HCT116 (cell line): ENCODE measurements around the gene GJA3. TPM values are rescaled to one million over a fixed set of nuclear protein-coding genes. Genes with fewer than 3 reads are reported as not detected.

ENCODE experiments used
- ATAC-seq: fragments of 200-7000 bp; cut with Tn5 transposase; 2 replicates; pipeline ENCODE4 v1.9.1; 2020; ENCODE audit warnings: mild to moderate bottlenecking, moderate library complexity
- BruUV-seq: library from RNA; stranded (reverse); fragments of 400-500 nt; replicated peaks from 2 replicates; lab custom pipeline; 2021; lab: Mats Ljungman, UMichigan
- CTCF ChIA-PET: fragments of 300-600 bp; sonication (Branson Sonifier 250); formaldehyde crosslinking; loops from one replicate; lab custom pipeline; 2021; ENCODE audit warnings: antibody characterized with exemption; lab: Charles Lee
- POLR2A ChIA-PET: fragments of 300-600, 350-600 bp; sonication (Branson Sonifier 250); formaldehyde crosslinking; loops from one replicate; lab custom pipeline; 2021; ENCODE audit warnings: antibody characterized with exemption; lab: Charles Lee
- RAD21 ChIA-PET, 2 experiments: fragments of 300-600 bp; sonication (Branson Sonifier 250); formaldehyde crosslinking; loops; one replicate each; lab custom pipeline; 2023; ENCODE audit warnings: low total read pairs in 2 of 2; ENCODE audit not compliant: uncharacterized antibody in 2 of 2, unreplicated experiment in 2 of 2, low non-redundant PET in 1 of 2; lab: Charles Lee
- DNase-seq: peaks from one replicate; pipeline ENCODE4 v3.0.0-alpha.2; 2010; ENCODE audit warnings: low read depth, low spot score
- H2AFZ ChIP-seq: fragments of 200-600 bp; shearing (Covaris generic), sonication (generic); 2 replicates; pipeline ENCODE4 v1.6.1; 2017; ENCODE audit warnings: low read depth, mixed run types, mixed read lengths, antibody characterized with exemption, low read length; ENCODE audit not compliant: poor library complexity, severe bottlenecking
- H3K27ac ChIP-seq: 2 replicates; pipeline ENCODE4 v1.5.1; 2012; ENCODE audit warnings: low read depth, low read length
- H3K27me3 ChIP-seq: fragments of 200-600 bp; sonication (generic); 2 replicates; pipeline ENCODE4 v1.6.1; 2016; ENCODE audit warnings: mixed run types, low read length, mixed read lengths; ENCODE audit not compliant: insufficient read depth
- H3K36me3 ChIP-seq, 2 experiments: fragments of 200-500 bp in 1 of 2; fragments of 200-600 bp in 1 of 2; sonication (Bioruptor generic) in 1 of 2; sonication (generic) in 1 of 2; 2 replicates each; pipeline versions ENCODE4 v1.5.1 to v1.6.1; 2014 to 2016; ENCODE audit warnings: low read length in 2 of 2, inconsistent platforms in 1 of 2, mixed read lengths in 1 of 2, mixed run types in 1 of 2; ENCODE audit not compliant: insufficient read depth in 2 of 2, control insufficient read depth in 1 of 2
- H3K4me1 ChIP-seq, 2 experiments: fragments of 200-600 bp in 1 of 2; sonication (generic) in 1 of 2; 2 replicates each; pipeline versions ENCODE4 v1.5.1 to v1.6.1; 2012 to 2017; ENCODE audit warnings: low read length in 2 of 2, inconsistent platforms in 1 of 2, mild to moderate bottlenecking in 1 of 2, mixed read lengths in 1 of 2, mixed run types in 1 of 2, moderate library complexity in 1 of 2; ENCODE audit not compliant: insufficient read depth in 2 of 2, control insufficient read depth in 1 of 2
- H3K4me2 ChIP-seq: fragments of 200-600 bp; sonication (generic); 2 replicates; pipeline ENCODE4 v1.6.1; 2017; ENCODE audit warnings: mixed run types, low read length, mixed read lengths
- H3K4me3 ChIP-seq, 2 experiments: fragments of 200-600 bp in 1 of 2; sonication (generic) in 1 of 2; replicated peaks in 1 of 2; 2 replicates each; pipeline ENCODE4 v1.5.1; 2011 to 2016; ENCODE audit warnings: low read length in 2 of 2, control low read depth in 1 of 2, low read depth in 1 of 2, mild to moderate bottlenecking in 1 of 2, mixed read lengths in 1 of 2, mixed run types in 1 of 2
- H3K79me2 ChIP-seq: fragments of 200-600 bp; sonication (generic); 2 replicates; pipeline ENCODE4 v1.6.1; 2017; ENCODE audit warnings: mild to moderate bottlenecking, mixed run types, low read length, moderate library complexity, mixed read lengths; ENCODE audit not compliant: insufficient read depth
- H3K9ac ChIP-seq: fragments of 200-600 bp; sonication (generic); 2 replicates; pipeline ENCODE4 v1.6.1; 2016; ENCODE audit warnings: low read length, mixed read lengths
- H3K9me2 ChIP-seq: fragments of 200-600 bp; sonication (generic), shearing (Covaris generic); 2 replicates; pipeline ENCODE4 v1.6.1; 2017; ENCODE audit warnings: mixed run types, mild to moderate bottlenecking, moderate library complexity; ENCODE audit not compliant: insufficient read depth
- H3K9me3 ChIP-seq, 2 experiments: fragments of 200-500 bp in 1 of 2; fragments of 200-600 bp in 1 of 2; sonication (Bioruptor generic) in 1 of 2; sonication (generic) in 1 of 2; 2 replicates each; pipeline ENCODE4 v1.6.1; 2014 to 2017; ENCODE audit warnings: low read length in 2 of 2, mixed read lengths in 2 of 2, inconsistent platforms in 1 of 2, low read depth in 1 of 2, mild to moderate bottlenecking in 1 of 2, mixed run types in 1 of 2, moderate library complexity in 1 of 2; ENCODE audit not compliant: control insufficient read depth in 1 of 2, insufficient read depth in 1 of 2
- H4K20me1 ChIP-seq: fragments of 200-600 bp; sonication (generic), shearing (Covaris generic); 2 replicates; pipeline ENCODE4 v1.6.1; 2017; ENCODE audit warnings: mixed run types, mild to moderate bottlenecking, moderate library complexity; ENCODE audit not compliant: insufficient read depth
- CTCF ChIP-seq, 3 experiments: fragments of 200-600 bp in 1 of 3; sonication (generic) in 1 of 3; IDR thresholded peaks in 2 of 3; conservative IDR thresholded peaks in 1 of 3; 2 replicates each; pipeline ENCODE4 v1.5.1; 2012 to 2017; ENCODE audit warnings: low read depth in 2 of 3, low read length in 2 of 3, antibody characterized with exemption in 1 of 3, borderline replicate concordance in 1 of 3, control low read depth in 1 of 3, mild to moderate bottlenecking in 1 of 3, mixed read lengths in 1 of 3, mixed run types in 1 of 3, moderate library complexity in 1 of 3; ENCODE audit not compliant: insufficient read depth in 1 of 3
- ELF1 ChIP-seq: IDR thresholded peaks from 2 replicates; pipeline ENCODE4 v1.6.1; 2012; ENCODE audit warnings: low read depth, borderline replicate concordance
- EZH2 ChIP-seq: fragments of 200-600 bp; sonication (generic); IDR thresholded peaks from 2 replicates; pipeline ENCODE4 v1.6.1; 2017; ENCODE audit warnings: antibody characterized with exemption, mixed run types
- EZH2phosphoT487 ChIP-seq: fragments of 200-600 bp; IDR thresholded peaks from 2 replicates; pipeline ENCODE4 v1.6.1; 2018; ENCODE audit warnings: antibody characterized with exemption, borderline replicate concordance
- FOSL1 ChIP-seq: IDR thresholded peaks from 2 replicates; pipeline ENCODE4 v1.6.1; 2012; ENCODE audit warnings: low read depth
- MAX ChIP-seq: IDR thresholded peaks from 2 replicates; pipeline ENCODE4 v1.6.1; 2012
- POLR2A ChIP-seq: IDR thresholded peaks from 2 replicates; pipeline ENCODE4 v1.7.0; 2011; ENCODE audit warnings: borderline replicate concordance; ENCODE audit not compliant: insufficient read depth, insufficient read length; ENCODE audit errors: extremely low read depth
- POLR2AphosphoS5 ChIP-seq: IDR thresholded peaks from 2 replicates; pipeline ENCODE4 v1.6.1; 2011; ENCODE audit warnings: mild to moderate bottlenecking, low read depth, low read length, moderate library complexity
- RAD21 ChIP-seq: IDR thresholded peaks from 2 replicates; pipeline ENCODE4 v1.6.1; 2012; ENCODE audit warnings: low read depth, mild to moderate bottlenecking
- SIN3A ChIP-seq: IDR thresholded peaks from 2 replicates; pipeline ENCODE4 v1.6.1; 2012; ENCODE audit warnings: low read depth
- SP1 ChIP-seq: IDR thresholded peaks from 2 replicates; pipeline ENCODE4 v1.6.1; 2012; ENCODE audit warnings: low read depth
- SRF ChIP-seq: IDR thresholded peaks from 2 replicates; pipeline ENCODE4 v1.6.1; 2012; ENCODE audit warnings: low read depth
- TCF7L2 ChIP-seq: IDR thresholded peaks from 2 replicates; pipeline ENCODE4 v1.7.0; 2011; ENCODE audit warnings: borderline replicate concordance, inconsistent platforms; ENCODE audit not compliant: insufficient read depth, insufficient read length; ENCODE audit errors: extremely low read depth
- YY1 ChIP-seq: IDR thresholded peaks from 2 replicates; pipeline ENCODE4 v1.6.1; 2011; ENCODE audit warnings: low read length, low read depth, moderate library complexity, mild to moderate bottlenecking; ENCODE audit not compliant: insufficient replicate concordance; ENCODE audit errors: extremely low read depth
- ZBTB33 ChIP-seq: IDR thresholded peaks from 2 replicates; pipeline ENCODE4 v1.6.1; 2011; ENCODE audit warnings: mild to moderate bottlenecking, low read length, moderate library complexity; ENCODE audit not compliant: insufficient replicate concordance; ENCODE audit errors: extremely low read depth
- ZNF274 ChIP-seq: fragments of 200-500 bp; sonication (Bioruptor generic); IDR thresholded peaks from 2 replicates; pipeline ENCODE4 v1.6.1; 2014; ENCODE audit warnings: mild to moderate bottlenecking, low read depth, low read length, inconsistent platforms
- intact Hi-C: fragments of 100-400 bp; cut with micrococcal nuclease; formaldehyde crosslinking; loops from 2 replicates; pipeline ENCODE4 v1.10.0; 2022
- total RNA-seq: library from RNA; stranded (reverse); gene quantifications from one replicate; pipeline ENCODE4 v1.2.1, GENCODE V29; 2021; ENCODE audit not compliant: unreplicated experiment
- TF ChIP-seq, protein P1 (sequence below): IDR thresholded peaks from 2 replicates; pipeline ENCODE4 v1.6.1; 2012

The GJA3 gene
- total RNA-seq, 1 experiment from 2014 or later: 8.0 TPM

- Histone ChIP-seq H3K27me3 (no peaks in the 10 kb centered on the region), H3K9me3 (no peaks in the 10 kb centered on the region), H3K9ac (no peak overlapping the region), H2AFZ (no peak overlapping the region), H3K36me3 (no peaks in the 10 kb centered on the region), H4K20me1 (no peaks in the 10 kb centered on the region), H3K4me1 (peaks cover 0 to 5% of the 10 kb centered on the region in 2 experiments; a peak in 1 of 4 replicates), H3K79me2 (no peaks in the 10 kb centered on the region), H3K27ac (no peak overlapping the region), H3K4me3 (no peak overlapping the region), H3K9me2 (no peaks in the 10 kb centered on the region), H3K4me2 (no peak overlapping the region)
- TF ChIP-seq ZBTB33: no peak
- no peak for TF ChIP-seq SP1
- no peak for TF ChIP-seq EZH2
- no peak for TF ChIP-seq EZH2phosphoT487
- TF ChIP-seq CTCF (IDR thresholded peaks at IDR 0.05 in 2 of 3, conservative IDR thresholded peaks at IDR 0.05 in 1 of 3; ENCODE audit: borderline replicate concordance in 1 of 3, insufficient read depth in 1 of 3, low read depth in 2 of 3, low read length in 2 of 3): no peak
- TF ChIP-seq MAX: no peak
- TF ChIP-seq POLR2AphosphoS5: no peak
- TF ChIP-seq SRF: no peak
- TF ChIP-seq ELF1: no peak
- no peak for TF ChIP-seq RAD21
- TF ChIP-seq ZNF274: no peak
- TF ChIP-seq FOSL1: no peak
- TF ChIP-seq POLR2A: no peak
- TF ChIP-seq YY1: no peak
- no peak for TF ChIP-seq SIN3A
- TF ChIP-seq, protein P1, sequence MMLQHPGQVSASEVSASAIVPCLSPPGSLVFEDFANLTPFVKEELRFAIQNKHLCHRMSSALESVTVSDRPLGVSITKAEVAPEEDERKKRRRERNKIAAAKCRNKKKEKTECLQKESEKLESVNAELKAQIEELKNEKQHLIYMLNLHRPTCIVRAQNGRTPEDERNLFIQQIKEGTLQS: no peak
- no peak for TF ChIP-seq TCF7L2
- POLR2A ChIA-PET: no interaction called here
- intact Hi-C loops: no loop called here
- BruUV-seq: no TSS peak
- no peak for DNase-seq
- CTCF ChIA-PET: interaction anchor here (0.9 kb wide), 1 partner anchor 14 kb away, joined by 3 read pairs; no protein-coding TSS in a partner anchor
- ATAC-seq: no peak
- RAD21 ChIA-PET: no interaction called here
These were observed 19.4 kb downstream of the GJA3 start for GRCh38 chr13:20141238-20142022.
